ENCODE data around the gene POLR2J2. TPM values are rescaled to one million over a fixed set of nuclear protein-coding genes. Genes with fewer than 3 reads are reported as not detected.
A peak's percentile ranks its signal among the peaks of the same experiment; 100 is the strongest.
"Not testable (repeated sequence)": the region's sequence is repeated elsewhere in the genome, so short reads cannot be mapped to it uniquely, and the experiment has no call there.

The POLR2J2 gene
- total and polyA plus RNA-seq, 2 experiments from 2014 or later: 1.6 to 3.5 TPM

DNA sequence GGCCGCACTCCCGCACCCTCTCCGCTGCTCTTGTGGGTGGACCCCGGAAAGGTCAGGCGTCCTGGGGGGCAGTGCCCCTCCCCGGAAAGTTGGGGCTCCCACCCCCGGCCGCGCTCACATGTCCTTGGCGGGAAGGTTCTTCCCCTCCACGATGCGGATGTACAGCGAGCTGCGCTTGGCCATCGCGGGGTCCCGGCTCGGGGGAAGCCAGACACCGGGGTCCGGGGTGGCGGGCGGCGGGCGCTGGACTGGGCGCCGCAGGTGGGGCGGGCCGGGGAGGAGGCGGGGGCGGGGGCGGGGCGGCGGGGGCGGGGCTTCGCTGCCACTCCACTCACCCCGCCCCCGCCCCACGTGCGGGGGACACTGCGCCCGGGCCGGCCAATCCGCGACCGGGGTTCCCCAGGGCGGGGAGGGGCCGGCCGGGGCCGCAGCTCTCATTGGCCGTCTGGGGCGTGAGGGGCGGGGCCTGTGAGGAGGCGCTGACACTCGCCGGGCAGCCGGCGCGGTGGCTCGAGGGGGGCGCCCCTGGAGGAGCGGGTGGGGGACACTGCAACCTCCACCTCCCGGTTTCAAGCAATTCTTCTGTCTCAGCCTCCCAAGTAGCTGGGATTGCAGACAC lies 54.8 kb downstream of the POLR2J2 start, which contains the start of gene RASA4:
Gene RASA4, minus strand, starts transcription at position 250 of the 619 bp plus-strand sequence. Its CDS starts 67 bp downstream, at position 183.
- WGBS (ENCODE audit: low lambda C conversion rate, missing lambda C conversion rate): 0% methylated on average over 12 of the region's 62 CpGs
- peak; percentile 11 for DNase-seq (ENCODE audit: low spot score)
- not testable (repeated sequence) for H4K20me1 ChIP-seq (ENCODE audit: insufficient read depth, poor library complexity, severe bottlenecking); H3K27ac ChIP-seq; H3K4me1 ChIP-seq (ENCODE audit: insufficient read depth); H2AFZ ChIP-seq; H3K9me2 ChIP-seq (replicated peaks; ENCODE audit: insufficient read depth); H3K36me3 ChIP-seq (replicated peaks; ENCODE audit: insufficient read depth, low read depth); H3K27me3 ChIP-seq; H3K9me3 ChIP-seq (ENCODE audit: low read depth); H3K79me2 ChIP-seq; H3K4me3 ChIP-seq
- peak within 1 kb of the TSS; percentile 73 for H3K4me2 ChIP-seq

Small RNAs within 50 kb of the gene (small RNA-seq; reads per million reads assigned to genes)
- gene AC105052.3 (not detected), gene UPK3BL1 (not detected)

Other genes with a start within 250 kb of the POLR2J2 start
- 25.9 and 33.6 TPM in 2 replicates for gene ORAI2, start 238.1 kb downstream of the POLR2J2 start, total RNA-seq
- gene ORAI2, start 238.1 kb downstream of the POLR2J2 start, polyA plus RNA-seq: 32.3 and 41.9 TPM in 2 replicates
- gene ALKBH4, start 206.8 kb downstream of the POLR2J2 start, total RNA-seq: 10.1 and 13.3 TPM in 2 replicates
- gene ALKBH4, start 206.8 kb downstream of the POLR2J2 start, polyA plus RNA-seq: 15.8 TPM in 2 replicates
- 16.0 and 19.0 TPM in 2 replicates for gene LRWD1, start 206.7 kb downstream of the POLR2J2 start, total RNA-seq
- gene LRWD1, start 206.7 kb downstream of the POLR2J2 start, polyA plus RNA-seq: 17.8 and 18.3 TPM in 2 replicates
- gene POLR2J, start 192.7 kb downstream of the POLR2J2 start, total RNA-seq: 16.3 and 22.4 TPM in 2 replicates
- gene POLR2J, start 192.7 kb downstream of the POLR2J2 start, polyA plus RNA-seq: 77.4 and 83.2 TPM in 2 replicates
- 0.52 and 3.2 TPM in 2 replicates for gene RASA4B, start 153.9 kb downstream of the POLR2J2 start, total RNA-seq
- 7.3 and 9.3 TPM in 2 replicates for gene RASA4B, start 153.9 kb downstream of the POLR2J2 start, polyA plus RNA-seq
- gene UPK3BL2, start 128.0 kb downstream of the POLR2J2 start, total RNA-seq: 0.48 and 1.8 TPM in 2 replicates
- 9.6 and 13.6 TPM in 2 replicates for gene UPK3BL2, start 128.0 kb downstream of the POLR2J2 start, polyA plus RNA-seq
- not detected in 2 replicates for gene SPDYE2, start 120.4 kb downstream of the POLR2J2 start, total RNA-seq
- gene SPDYE2, start 120.4 kb downstream of the POLR2J2 start, polyA plus RNA-seq: 2.4 and 3.7 TPM in 2 replicates
- gene POLR2J3, start 99.1 kb downstream of the POLR2J2 start, total RNA-seq: 4.7 and 6.4 TPM in 2 replicates
- gene POLR2J3, start 99.1 kb downstream of the POLR2J2 start, polyA plus RNA-seq: 53.8 and 70.3 TPM in 2 replicates
- 10.5 and 13.6 TPM in 2 replicates for gene RASA4, start 54.9 kb downstream of the POLR2J2 start, total RNA-seq
- gene RASA4, start 54.9 kb downstream of the POLR2J2 start, polyA plus RNA-seq: 13.7 and 16.2 TPM in 2 replicates
- gene UPK3BL1, start 28.9 kb downstream of the POLR2J2 start, total RNA-seq: 20.3 and 31.7 TPM in 2 replicates
- gene UPK3BL1, start 28.9 kb downstream of the POLR2J2 start, polyA plus RNA-seq: 32.2 and 33.0 TPM in 2 replicates
- gene SPDYE2B, start 21.3 kb downstream of the POLR2J2 start, total RNA-seq: not detected in 2 replicates
- not detected in 2 replicates for gene SPDYE2B, start 21.3 kb downstream of the POLR2J2 start, polyA plus RNA-seq
- gene FAM185A, start 77.3 kb upstream of the POLR2J2 start, total RNA-seq: 9.2 and 16.0 TPM in 2 replicates
- 4.8 and 6.3 TPM in 2 replicates for gene FAM185A, start 77.3 kb upstream of the POLR2J2 start, polyA plus RNA-seq
- 40.8 and 50.8 TPM in 2 replicates for gene LRRC17, start 241.3 kb upstream of the POLR2J2 start, total RNA-seq
- 16.0 and 20.4 TPM in 2 replicates for gene LRRC17, start 241.3 kb upstream of the POLR2J2 start, polyA plus RNA-seq